NCI-H2196 treated with DMSO at 0.1 percent for 48 hours (cell line): ENCODE measurements around the gene LRRIQ4.

Experiments
- DNase-seq: peaks from one replicate; lab custom pipeline; 2025; ENCODE audit not compliant: unreplicated experiment; lab: John Stamatoyannopoulos, UW

Gene LRRIQ4

GRCh38 chr3:169850618-169851017, 37.9 kb downstream of the LRRIQ4 start:
- no peak for DNase-seq

DNA sequence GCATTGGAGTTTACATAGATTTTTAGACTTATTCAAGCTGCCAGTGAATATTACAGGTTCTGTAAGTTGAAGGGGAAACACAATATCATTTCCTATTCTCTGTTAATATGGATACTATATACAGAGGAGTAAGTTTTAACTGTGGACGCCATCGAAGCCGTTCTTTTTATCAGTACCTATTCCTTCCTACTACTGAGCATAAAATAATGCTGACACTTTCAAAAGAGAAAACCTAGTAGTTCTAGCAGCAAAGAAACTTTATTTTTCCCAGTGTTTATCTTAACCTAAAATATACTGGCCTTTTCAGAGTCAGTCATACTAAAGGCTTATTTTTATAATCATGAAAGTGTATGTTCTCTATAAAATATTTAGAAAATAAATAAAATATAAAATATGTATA, 42.8 kb downstream of the LRRIQ4 start:
- DNase-seq: no peak

DNA sequence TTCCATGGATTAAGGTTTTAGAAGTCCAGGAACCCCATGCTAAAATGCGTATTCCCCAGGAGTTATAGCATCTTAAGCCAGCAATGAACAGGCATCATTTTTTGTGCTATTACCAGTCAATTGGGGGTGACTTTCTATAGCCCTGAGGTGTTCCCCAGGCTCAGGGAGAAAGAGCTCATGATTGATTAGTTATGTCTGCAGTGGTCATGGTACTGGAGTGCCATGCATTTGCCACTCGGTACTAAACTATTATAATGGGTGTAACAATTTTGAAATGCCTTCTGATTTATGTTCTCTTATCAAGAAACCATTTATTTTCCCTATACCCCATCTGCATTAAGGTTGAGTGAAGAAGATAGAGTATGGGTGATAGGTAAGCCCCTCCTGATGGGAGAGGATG, 45.1 kb downstream of the LRRIQ4 start:
- DNase-seq: no peak

DNA sequence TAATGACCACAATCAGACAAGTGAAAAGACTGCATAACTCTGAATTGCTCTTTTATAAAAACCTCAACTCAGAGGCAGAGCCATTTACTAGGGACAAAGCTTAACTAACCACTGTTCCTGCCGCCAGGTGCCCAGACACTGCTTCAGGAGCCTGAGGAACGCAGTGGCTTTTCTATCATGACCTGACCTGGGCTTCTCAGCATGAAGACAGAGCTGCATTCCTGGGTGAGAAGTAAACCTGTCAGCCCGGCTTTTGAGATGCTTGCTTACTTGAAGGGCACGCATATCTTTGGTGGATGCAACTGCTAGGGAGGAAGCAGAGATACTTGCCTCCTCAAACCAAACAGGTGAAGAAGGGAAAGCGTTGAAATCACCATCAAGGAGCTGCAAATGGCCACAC, 49.2 kb downstream of the LRRIQ4 start:
- DNase-seq: no peak

DNA sequence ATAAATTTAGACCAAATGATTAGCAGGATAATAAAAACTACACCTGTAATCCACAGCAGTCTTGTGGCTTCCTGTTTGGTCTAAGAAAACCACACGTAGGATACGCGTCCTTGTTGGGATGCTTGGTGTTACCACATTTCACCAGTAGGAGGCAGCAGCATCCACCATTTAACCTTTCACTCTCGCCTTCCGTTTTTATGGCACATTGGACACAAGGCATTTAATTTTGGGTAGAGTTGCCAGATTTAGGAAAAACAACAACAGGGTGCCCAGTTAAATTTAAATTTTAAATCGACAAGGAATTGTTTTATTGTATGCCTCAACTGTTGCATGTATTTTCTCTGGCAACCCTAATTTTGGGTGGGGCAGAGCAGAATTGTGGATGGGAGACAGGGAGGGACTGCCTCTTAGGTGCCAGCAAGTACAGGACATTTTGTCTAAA, 50.8 kb downstream of the LRRIQ4 start:
- peak; percentile 40 for DNase-seq

- DNase-seq: no peak
These were observed 51.6 kb downstream of the LRRIQ4 start for GRCh38 chr3:169864270-169864669.

DNA sequence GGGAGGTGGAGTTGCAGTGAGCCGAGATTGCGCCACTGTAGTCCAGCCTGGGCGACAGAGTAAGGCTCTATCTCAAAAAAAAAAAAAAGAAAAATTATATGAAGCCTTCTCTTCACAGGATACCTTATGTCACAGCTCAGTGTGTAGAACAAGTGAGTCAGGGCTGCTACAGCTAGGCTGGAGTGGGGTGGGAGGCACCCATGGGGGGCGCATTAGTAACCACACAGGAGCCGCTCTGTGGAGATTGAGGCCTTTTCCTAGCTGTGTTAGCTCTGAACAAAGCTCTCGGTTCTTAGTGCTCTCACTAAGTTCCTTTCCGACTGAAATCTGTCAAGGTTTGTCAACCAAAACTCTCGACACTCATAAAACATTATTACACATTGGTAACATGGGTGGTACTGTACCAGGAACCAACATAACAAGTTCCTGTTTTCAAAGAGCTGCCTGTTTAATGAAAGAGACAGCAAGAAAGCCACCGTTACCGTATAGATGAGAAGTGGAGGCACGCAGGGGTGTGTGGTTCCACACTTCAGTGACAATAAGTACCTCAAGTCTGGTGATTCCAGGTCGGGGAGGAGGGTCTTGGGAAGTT, 52.6 kb downstream of the LRRIQ4 start:
- DNase-seq: no peak

GRCh38 chr3:169867584-169868210, 55.0 kb downstream of the LRRIQ4 start:
- DNase-seq: no peak

DNA sequence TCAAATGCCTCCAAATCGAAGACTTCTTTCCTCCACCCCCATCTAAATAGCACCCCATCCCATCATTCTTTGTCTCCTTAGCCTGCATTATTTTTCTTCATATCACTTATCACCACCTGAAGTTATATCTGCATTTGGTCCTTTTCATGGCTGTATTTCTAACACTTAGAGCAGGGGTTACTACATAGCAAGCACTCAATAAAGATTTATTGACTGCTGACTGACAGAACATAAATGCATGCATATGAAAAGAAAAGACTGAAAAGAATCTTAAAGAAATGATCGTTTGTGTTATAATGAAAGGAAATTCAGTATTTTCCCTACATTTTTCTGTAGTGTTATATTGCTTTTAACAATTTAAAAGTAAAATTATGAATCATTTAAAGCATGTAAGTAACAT, 55.7 kb downstream of the LRRIQ4 start:
- DNase-seq: no peak

DNA sequence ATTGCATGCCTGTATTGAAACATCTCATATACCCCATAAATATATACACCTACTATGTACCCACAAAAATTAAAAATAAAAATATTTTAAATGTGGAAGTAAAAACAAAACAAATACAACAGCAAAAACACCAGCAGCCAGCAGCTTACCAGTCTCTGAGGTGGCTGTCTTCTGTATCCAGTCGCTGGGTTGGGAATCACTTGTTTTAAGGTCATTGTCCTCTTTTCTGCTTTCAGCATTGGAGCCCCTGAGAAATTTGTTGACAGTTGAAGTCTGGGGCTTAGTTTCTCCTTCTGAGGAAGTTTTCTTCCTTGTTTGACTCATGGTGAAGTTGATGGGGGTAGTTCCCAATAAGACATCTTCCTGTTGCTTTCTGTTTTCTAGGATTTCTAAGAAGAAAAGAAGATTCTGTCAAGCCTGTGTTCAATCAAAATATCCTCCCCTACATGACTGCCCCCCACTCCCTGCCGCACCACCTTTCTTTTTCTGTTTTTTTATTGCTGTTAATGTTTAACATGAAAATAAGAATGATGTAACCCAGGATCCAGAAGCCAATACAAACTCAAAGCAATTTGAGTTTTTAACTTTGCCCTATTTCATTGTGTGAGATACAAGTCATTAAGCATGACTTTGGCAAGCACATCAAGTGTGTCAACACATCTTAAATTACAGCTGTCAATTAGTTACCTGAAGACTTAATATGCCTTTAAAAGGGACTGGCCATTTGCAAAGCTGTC, 57.0 kb downstream of the LRRIQ4 start, which contains the start of gene LRRC31:
Gene LRRC31, minus strand, starts transcription at position 452 of the 737 bp plus-strand sequence. Its CDS starts 128 bp downstream, at position 324.
- DNase-seq: no peak

DNA sequence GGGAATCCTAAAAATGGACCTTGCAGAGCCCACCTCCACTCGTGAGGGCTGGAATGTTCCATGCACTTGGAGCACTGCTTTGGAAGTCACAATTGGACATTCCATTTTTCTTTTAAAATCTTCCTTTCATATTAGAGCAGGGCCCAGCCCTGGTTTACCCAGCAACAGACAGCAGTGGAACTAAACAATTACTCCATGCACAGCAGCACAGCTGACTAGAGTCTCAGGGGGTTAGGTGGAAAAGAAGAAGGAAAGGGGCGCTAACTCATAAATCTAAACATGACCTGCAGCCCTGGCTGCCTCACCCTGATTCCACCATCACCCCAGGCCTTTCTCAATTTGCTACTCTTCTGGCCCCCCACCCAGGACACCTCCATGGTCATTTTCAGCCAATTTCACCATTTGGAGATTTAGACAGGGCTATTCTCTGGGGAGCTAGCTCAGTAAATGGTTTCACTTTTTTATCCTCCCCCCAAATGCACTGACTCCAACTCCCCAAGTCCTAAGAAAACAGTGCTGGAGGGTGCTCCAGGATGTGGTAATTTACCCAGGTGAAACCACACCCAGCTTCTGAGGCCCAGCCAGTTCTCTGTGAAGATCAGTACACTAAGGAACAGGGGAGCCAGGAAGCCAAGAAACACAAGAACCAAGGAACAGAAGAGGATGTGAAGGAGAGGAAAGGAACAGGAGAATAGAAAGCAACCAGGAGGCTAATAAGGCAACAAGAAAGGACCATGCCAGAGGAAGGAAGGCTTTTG, 58.6 kb downstream of the LRRIQ4 start:
- no peak for DNase-seq

DNA sequence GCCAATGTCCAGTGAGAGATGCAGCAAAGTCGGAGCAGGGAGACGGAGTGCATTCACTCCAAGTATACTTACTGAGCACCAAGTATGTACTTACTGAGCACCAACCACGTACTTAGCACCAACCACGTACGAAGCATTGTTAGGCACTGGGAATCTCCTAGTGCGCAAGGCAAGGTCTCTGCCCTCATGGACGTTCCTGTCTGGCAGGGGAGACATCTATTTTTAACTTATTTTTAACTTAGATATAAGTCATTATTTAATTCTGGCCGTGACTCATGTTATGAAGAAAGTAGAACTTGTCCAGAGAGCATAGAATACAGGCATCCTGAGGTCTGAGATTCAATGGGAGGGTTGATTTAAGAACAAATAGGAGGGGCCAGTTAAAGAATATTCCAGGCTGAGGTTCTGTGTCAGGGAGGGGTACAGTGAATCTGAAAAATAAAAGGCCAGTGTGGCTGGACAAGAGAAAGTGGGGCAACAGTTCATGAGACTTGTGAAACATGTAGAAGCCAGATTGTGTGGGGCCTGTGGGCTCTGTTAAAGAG, 66.4 kb downstream of the LRRIQ4 start:
- no peak for DNase-seq

- no peak for DNase-seq
These were observed 67.3 kb downstream of the LRRIQ4 start for GRCh38 chr3:169879845-169880575.

DNA sequence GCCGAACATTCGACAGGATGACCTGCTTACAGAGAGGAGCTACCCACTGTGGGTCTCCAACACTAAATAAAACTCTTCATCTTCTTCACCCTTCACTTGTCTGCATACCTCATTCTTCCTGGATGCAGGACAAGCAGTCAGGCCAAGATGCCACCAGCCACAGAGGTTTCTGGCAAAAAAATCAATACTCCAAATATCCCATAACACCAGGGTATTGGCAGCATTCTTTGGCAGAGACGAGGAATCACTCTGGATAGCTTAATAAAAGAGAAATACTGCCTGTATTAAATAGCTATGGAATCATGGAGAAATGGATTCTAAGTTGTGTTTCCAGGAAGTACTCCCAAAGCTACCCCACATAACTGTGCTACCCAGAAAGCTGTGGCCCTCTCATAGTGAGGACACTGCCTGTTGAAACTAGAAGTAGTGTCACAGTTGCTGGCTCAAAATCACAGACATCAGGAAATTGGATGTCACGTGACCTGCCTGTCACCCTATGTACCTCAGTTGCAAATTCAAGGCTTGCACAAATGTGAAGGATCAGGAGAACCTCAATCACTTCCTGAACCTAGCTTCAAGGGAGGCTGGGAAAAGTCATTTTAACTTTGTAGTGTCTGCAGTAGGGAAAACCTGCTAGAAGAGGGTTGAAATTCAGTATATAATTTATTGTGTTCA, 68.0 kb downstream of the LRRIQ4 start:
- DNase-seq: no peak

DNA sequence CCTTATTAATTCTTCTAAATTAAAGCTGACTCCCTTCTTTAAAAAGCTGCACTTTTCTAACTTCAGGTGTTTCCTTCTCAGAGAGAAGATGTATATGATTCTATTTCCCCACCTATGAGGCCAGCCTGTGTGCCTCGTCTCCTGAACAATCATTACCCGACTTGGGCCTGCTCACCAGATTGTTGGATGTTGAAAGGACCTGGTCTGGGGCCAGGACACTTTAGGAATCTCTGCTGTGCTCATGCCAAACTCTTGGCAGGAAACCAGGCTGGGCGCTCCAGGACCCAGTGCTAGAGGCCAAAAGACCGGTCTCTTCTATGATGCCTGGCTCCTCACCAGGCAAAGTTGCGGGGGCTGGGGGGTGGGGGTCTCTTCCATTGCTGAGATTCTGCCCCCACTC, 74.0 kb downstream of the LRRIQ4 start:
- peak; percentile 34 for DNase-seq
